NCI-H446 treated with DMSO at 0.1 percent for 48 hours (cell line): ENCODE measurements around the gene CD4.
A peak's percentile ranks its signal among the peaks of the same experiment; 100 is the strongest.

ENCODE experiments used
- DNase-seq: peaks from one replicate; lab custom pipeline; 2025; lab: John Stamatoyannopoulos, UW

CD4 gene

GRCh38 chr12:6816598-6816997 lies 27.3 kb downstream of the CD4 start:
- no peak for DNase-seq

GRCh38 chr12:6817098-6817497 lies 27.8 kb downstream of the CD4 start:
- DNase-seq = no peak

DNA sequence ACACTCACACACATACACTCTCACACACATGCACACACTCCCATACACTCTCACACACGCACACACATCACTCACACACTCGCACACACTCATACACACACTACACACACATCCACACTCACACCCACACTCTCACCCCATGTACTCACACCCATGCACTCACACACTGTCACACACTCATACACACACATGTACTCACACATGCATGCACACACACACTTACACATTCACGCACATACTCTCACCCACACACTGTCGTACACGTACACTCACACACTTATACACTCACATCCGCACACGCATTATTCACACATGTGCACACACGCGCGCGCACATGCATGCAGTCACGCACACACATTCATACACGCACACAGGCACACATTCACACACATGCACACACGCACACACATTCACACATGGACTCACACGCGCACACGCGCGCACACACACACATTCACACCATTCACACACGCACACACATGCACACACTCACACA lies 28.4 kb downstream of the CD4 start:
- DNase-seq = no peak

GRCh38 chr12:6818222-6818621 lies 28.9 kb downstream of the CD4 start:
- no peak for DNase-seq

DNA sequence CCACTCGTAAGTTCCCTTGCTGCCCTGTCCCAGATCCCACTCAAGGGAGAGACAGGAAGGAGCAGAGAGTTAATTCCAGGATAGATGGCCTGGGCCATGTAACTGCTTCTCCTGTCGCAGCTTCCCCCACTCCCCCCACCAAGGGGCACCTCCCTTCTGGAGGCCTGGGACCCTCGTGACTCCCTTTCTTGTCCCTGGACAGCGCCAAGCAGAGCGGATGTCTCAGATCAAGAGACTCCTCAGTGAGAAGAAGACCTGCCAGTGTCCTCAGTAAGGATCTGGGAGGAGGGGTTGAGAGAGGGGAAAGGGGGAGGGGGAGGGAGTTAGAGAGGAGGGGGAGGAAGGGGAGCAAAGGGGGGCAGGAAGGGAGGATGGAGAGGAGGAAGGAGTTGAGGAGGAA lies 29.3 kb downstream of the CD4 start:
- no peak for DNase-seq

DNA sequence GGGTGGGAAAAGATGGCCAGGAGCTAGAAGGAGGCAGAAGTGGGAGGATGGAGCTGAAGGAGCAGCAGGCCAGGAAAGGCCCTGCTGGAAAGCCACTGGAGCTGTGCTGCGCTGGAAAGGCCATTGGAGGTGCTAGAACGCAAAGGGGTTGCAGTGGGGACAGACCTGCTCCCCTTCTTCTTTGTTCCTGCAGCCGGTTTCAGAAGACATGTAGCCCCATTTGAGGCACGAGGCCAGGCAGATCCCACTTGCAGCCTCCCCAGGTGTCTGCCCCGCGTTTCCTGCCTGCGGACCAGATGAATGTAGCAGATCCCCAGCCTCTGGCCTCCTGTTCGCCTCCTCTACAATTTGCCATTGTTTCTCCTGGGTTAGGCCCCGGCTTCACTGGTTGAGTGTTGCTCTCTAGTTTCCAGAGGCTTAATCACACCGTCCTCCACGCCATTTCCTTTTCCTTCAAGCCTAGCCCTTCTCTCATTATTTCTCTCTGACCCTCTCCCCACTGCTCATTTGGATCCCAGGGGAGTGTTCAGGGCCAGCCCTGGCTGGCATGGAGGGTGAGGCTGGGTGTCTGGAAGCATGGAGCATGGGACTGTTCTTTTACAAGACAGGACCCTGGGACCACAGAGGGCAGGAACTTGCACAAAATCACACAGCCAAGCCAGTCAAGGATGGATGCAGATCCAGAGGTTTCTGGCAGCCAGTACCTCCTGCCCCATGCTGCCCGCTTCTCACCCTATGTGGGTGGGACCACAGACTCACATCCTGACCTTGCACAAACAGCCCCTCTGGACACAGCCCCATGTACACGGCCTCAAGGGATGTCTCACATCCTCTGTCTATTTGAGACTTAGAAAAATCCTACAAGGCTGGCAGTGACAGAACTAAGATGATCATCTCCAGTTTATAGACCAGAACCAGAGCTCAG lies 30.0 kb downstream of the CD4 start:
- DNase-seq = no peak

DNA sequence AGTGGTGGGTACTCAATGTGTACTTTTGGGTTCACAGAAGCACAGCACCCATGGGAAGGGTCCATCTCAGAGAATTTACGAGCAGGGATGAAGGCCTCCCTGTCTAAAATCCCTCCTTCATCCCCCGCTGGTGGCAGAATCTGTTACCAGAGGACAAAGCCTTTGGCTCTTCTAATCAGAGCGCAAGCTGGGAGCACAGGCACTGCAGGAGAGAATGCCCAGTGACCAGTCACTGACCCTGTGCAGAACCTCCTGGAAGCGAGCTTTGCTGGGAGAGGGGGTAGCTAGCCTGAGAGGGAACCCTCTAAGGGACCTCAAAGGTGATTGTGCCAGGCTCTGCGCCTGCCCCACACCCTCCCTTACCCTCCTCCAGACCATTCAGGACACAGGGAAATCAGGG lies 30.8 kb downstream of the CD4 start:
- DNase-seq = no peak

GRCh38 chr12:6821591-6822425 lies 32.5 kb downstream of the CD4 start, which contains the start of gene GPR162:
Gene GPR162 (plus strand): TSS chr12:6821821. CDS start chr12:6823899, 2,078 bp downstream.
- DNase-seq = peak; percentile 10

- no peak for DNase-seq
Measured at GRCh38 chr12:6822426-6823135, 33.3 kb downstream of the CD4 start.

GRCh38 chr12:6823182-6824084 lies 34.1 kb downstream of the CD4 start:
- DNase-seq = no peak

- no peak for DNase-seq
Measured at GRCh38 chr12:6824085-6824775, 34.9 kb downstream of the CD4 start.

DNA sequence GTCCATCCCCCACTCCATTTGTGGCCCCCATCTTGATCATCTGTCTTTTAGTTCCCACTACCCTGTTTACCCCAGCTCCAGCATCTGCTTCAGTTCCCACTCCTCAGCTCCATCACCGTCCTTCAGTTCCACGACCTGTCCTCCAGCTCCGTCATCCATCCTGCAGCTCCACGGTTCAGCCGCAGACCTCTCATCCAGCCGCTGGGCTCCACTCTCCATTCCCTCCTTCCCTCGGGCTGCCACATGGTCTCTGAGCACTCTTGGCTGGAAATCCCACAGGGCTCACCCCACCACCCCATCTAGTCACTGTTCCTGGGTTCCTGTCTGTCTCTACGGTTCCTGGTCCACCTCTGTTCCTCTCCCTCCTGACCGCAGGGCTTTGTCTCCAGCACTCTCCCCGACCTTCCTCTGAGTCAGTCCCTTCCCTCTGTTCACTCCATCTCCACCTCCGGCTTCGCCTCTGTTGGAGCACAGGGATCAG lies 35.6 kb downstream of the CD4 start:
- no peak for DNase-seq

- DNase-seq = peak; percentile 68
Measured at GRCh38 chr12:6825398-6826124, 36.2 kb downstream of the CD4 start.

DNA sequence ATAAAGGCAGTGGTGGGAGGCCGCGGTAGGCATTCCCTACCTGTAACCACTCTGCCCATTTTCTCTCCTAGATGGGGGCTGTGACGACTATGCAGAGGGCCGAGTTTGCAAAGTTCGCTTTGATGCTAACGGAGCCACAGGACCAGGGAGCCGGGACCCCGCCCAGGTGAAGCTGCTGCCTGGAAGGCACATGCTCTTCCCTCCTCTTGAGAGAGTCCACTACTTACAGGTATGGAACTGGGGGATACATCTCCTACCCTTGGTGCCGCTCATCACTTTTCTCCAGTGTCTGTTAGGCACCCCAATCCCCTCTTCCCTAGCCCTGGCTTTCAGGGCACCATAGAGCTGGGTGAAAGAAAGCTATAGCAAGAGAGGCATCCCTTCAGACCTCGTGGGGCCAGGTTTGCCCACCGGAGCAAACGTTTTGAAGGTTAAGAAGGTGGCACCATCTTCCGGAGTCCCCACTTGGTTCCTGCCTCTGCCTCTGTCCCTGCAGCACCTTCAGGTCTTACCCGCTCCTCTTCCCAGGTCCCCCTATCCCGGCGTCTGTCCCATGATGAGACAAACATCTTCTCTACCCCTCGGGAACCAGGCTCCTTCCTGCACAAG lies 36.9 kb downstream of the CD4 start:
- DNase-seq = no peak

DNA sequence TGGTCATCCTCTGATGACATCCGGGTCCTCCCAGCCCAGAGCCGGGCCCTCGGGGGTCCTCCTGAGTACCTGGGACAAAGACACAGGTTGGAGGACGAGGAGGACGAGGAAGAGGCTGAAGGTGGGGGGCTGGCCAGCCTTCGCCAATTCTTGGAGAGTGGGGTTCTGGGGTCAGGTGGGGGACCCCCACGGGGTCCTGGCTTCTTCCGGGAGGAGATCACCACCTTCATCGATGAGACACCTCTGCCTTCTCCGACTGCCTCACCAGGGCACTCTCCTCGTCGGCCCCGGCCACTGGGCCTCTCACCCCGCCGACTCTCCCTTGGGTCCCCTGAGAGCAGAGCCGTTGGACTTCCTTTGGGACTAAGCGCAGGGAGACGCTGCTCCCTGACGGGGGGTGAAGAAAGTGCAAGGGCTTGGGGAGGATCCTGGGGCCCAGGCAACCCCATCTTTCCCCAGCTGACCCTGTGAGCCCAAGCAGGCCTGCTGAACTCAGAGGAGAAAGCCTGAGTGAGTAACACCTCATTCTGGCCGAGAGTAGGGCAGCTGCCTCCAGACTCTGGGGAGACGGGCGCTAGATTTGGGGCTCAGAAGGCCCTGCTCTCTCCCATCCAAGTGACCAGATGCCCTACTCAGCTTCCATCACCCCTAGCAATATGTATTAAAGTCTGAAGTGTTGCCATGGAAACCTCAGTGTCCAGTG lies 37.6 kb downstream of the CD4 start:
- DNase-seq = no peak

DNA sequence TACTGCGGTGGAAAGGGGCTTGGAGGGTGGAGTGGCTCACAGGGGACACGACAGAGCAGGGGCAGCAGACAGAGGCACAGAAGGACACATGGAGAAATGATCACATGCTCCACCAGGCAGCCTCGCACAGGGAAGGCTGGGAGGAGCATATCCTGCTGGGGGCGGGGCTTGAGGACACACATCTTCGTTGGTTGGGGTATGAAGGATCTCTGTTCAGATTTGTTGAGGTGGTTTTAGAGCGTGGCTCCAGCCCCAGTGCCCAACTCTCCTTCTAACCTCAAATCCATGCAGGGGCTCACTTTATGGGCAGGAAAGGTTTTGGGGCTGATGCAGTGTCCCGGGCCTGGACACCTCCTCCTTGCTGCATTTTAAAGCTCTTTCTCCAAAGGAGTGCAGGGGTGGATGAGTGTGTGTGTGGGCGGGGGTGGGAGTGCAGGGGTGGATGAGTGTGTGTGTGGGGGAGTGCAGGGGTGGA lies 38.1 kb downstream of the CD4 start:
- DNase-seq = peak; percentile 82

DNA sequence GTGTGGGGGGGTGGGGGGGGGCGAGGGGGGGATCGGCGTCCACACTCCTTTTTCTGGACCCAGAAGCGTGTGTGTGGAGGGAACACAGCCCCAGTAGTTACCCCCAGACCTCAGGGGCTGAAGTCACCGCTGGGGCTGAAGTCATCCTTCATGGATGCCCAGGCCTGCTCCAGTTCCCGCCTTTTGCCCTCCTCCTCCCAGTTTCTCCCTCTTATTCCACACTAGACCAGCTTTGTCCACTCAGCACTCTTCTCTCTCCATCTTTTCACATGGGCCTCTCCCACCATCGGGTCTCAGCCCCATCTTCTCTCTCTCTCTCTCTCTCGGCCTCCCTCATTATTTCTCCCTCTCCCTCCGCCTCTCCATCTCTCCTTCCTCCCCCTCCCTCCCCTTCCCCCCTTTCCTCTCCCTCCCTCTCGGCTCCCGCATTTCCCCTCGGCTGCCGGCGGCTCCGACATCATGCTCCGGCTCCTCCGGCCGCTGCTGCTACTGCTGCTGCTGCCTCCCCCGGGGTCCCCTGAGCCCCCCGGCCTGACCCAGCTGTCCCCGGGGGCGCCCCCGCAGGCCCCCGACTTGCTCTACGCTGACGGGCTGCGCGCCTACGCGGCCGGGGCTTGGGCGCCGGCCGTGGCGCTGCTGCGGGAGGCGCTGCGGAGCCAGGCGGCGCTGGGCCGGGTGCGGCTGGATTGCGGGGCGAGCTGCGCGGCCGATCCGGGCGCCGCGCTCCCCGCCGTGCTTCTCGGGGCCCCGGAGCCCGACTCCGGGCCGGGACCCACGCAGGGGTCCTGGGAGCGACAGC lies 38.9 kb downstream of the CD4 start, which contains the start of gene P3H3:
P3H3 (plus strand) TSS at position 426 of the 799 bp plus-strand sequence; CDS start at position 460, 34 bp downstream.
- DNase-seq = peak; percentile 29
